Neural cell (in vitro differentiated cells): Measurements from ENCODE around the gene FCMR. TPM values are rescaled to one million over a fixed set of nuclear protein-coding genes. Genes with fewer than 3 reads are reported as not detected.

Source experiments
- H2AFZ ChIP-seq: fragments of 200-600, 300-800 bp; sonication (generic), shearing (Covaris generic); 2 replicates; pipeline ENCODE4 v1.6.0; 2014; ENCODE audit warnings: low read depth, mild to moderate bottlenecking, antibody characterized with exemption, low read length, moderate library complexity
- H3F3A ChIP-seq: fragments of 200-600 bp; shearing (Covaris generic); 2 replicates; pipeline ENCODE4 v1.6.1; 2016; ENCODE audit warnings: mild to moderate bottlenecking, moderate library complexity, mixed read lengths, antibody characterized with exemption, low read length; ENCODE audit not compliant: insufficient read depth, poor library complexity, severe bottlenecking
- H3K27ac ChIP-seq: fragments of 200-600, 300-800 bp; sonication (generic), shearing (Covaris generic); 2 replicates; pipeline ENCODE4 v1.5.1; 2014; ENCODE audit warnings: mild to moderate bottlenecking, low read length, moderate library complexity
- H3K27me3 ChIP-seq: fragments of 300-800, 200-600 bp; sonication (generic), shearing (Covaris generic); 2 replicates; pipeline ENCODE4 v1.6.0; 2014; ENCODE audit warnings: mild to moderate bottlenecking, low read depth, low read length, moderate library complexity; ENCODE audit not compliant: insufficient read depth
- H3K36me3 ChIP-seq: fragments of 300-800, 200-600 bp; sonication (generic), shearing (Covaris generic); 2 replicates; pipeline ENCODE4 v1.5.1; 2014; ENCODE audit warnings: mild to moderate bottlenecking, antibody characterized with exemption, low read length, moderate library complexity; ENCODE audit not compliant: insufficient read depth
- H3K4me2 ChIP-seq: fragments of 300-800, 200-600 bp; sonication (generic), shearing (Covaris generic); 2 replicates; pipeline ENCODE4 v1.6.0; 2014; ENCODE audit warnings: mild to moderate bottlenecking, low read length
- H3K4me3 ChIP-seq: fragments of 300-800, 200-600 bp; sonication (generic), shearing (Covaris generic); 2 replicates; pipeline ENCODE4 v1.5.1; 2014; ENCODE audit warnings: mild to moderate bottlenecking, low read length, moderate library complexity
- H3K79me2 ChIP-seq: fragments of 200-600 bp; shearing (Covaris generic); replicated peaks from 2 replicates; pipeline ENCODE4 v1.6.0; 2014; ENCODE audit warnings: mild to moderate bottlenecking, low read length, moderate library complexity; ENCODE audit not compliant: insufficient read depth
- H3K9ac ChIP-seq: fragments of 300-800, 200-600 bp; sonication (generic), shearing (Covaris generic); 2 replicates; pipeline ENCODE4 v1.6.1; 2016; ENCODE audit warnings: mild to moderate bottlenecking, low read length, mixed read lengths
- H3K9me2 ChIP-seq: fragments of 200-600 bp; shearing (Covaris generic); 2 replicates; pipeline ENCODE4 v1.6.1; 2016; ENCODE audit warnings: mild to moderate bottlenecking, low read length, mixed read lengths; ENCODE audit not compliant: insufficient read depth
- H3K9me3 ChIP-seq: fragments of 200-600, 300-800 bp; sonication (generic), shearing (Covaris generic); 2 replicates; pipeline ENCODE4 v1.6.1; 2016; ENCODE audit warnings: mild to moderate bottlenecking, mixed run types, low read length, moderate library complexity, mixed read lengths
- H4K20me1 ChIP-seq: fragments of 200-600 bp; shearing (Covaris generic); 2 replicates; pipeline ENCODE4 v1.6.1; 2016; ENCODE audit warnings: mild to moderate bottlenecking, mixed run types; ENCODE audit not compliant: insufficient read depth
- CTCF ChIP-seq: fragments of 450-650 bp; IDR thresholded peaks from 2 replicates; pipeline ENCODE4 v1.5.1; 2014; ENCODE audit warnings: antibody characterized with exemption, mild to moderate bottlenecking, moderate library complexity; ENCODE audit not compliant: poor library complexity, severe bottlenecking
- EP300 ChIP-seq: fragments of 450-650 bp; conservative IDR thresholded peaks from 2 replicates; pipeline ENCODE4 v1.6.1; 2014; ENCODE audit warnings: antibody characterized with exemption, mild to moderate bottlenecking, moderate library complexity; ENCODE audit not compliant: poor library complexity, severe bottlenecking
- EZH2 ChIP-seq: fragments of 200-600, 300-800 bp; shearing (Covaris generic), sonication (generic); IDR thresholded peaks from 2 replicates; pipeline ENCODE4 v1.6.1; 2014; ENCODE audit warnings: antibody characterized with exemption, low read length, borderline replicate concordance, mild to moderate bottlenecking; ENCODE audit not compliant: insufficient read depth, poor library complexity, severe bottlenecking
- MXI1 ChIP-seq: fragments of 450-650 bp; conservative IDR thresholded peaks from 2 replicates; pipeline ENCODE4 v1.6.1; 2014; ENCODE audit warnings: antibody characterized with exemption, mild to moderate bottlenecking; ENCODE audit not compliant: poor library complexity, severe bottlenecking
- POLR2AphosphoS5 ChIP-seq: IDR thresholded peaks from 2 replicates; pipeline ENCODE4 v1.6.1; 2012
- RAD21 ChIP-seq: fragments of 450-650 bp; conservative IDR thresholded peaks from 2 replicates; pipeline ENCODE4 v1.6.1; 2014; ENCODE audit warnings: antibody characterized with exemption, mild to moderate bottlenecking, moderate library complexity
- REST ChIP-seq: IDR thresholded peaks from 2 replicates; pipeline ENCODE4 v1.6.1; 2012; ENCODE audit warnings: borderline replicate concordance
- SMC3 ChIP-seq: fragments of 450-650 bp; conservative IDR thresholded peaks from 2 replicates; pipeline ENCODE4 v1.6.1; 2014; ENCODE audit warnings: antibody characterized with exemption, mild to moderate bottlenecking, moderate library complexity; ENCODE audit not compliant: poor library complexity
- TAF1 ChIP-seq: IDR thresholded peaks from 2 replicates; pipeline ENCODE4 v1.6.1; 2012; ENCODE audit warnings: low read depth
- polyA plus RNA-seq: library from polyadenylated mRNA; depleted of rRNA; stranded (reverse); fragments of >200 nt; gene quantifications from 2 replicates; pipeline ENCODE4 v1.2.3, GENCODE V29; 2014

Gene FCMR
- polyA plus RNA-seq, 1 donor from 2014 or later, result not detected

GRCh38 chr1:206909161-206909882, 12.4 kb downstream of the FCMR start:
- Histone ChIP-seq H3K79me2 (no peaks in the 10 kb centered on the region), H4K20me1 (no peaks in the 10 kb centered on the region), H3F3A (no peaks in the 10 kb centered on the region), H3K9me2 (no peaks in the 10 kb centered on the region), H3K4me3 (peak overlapping the region; percentile 79), H2AFZ (no peak overlapping the region), H3K27me3 (peaks cover 39% of the 10 kb centered on the region), H3K4me2 (peak overlapping the region; percentile 60), H3K9ac (peak overlapping the region; percentile 24), H3K9me3 (no peaks in the 10 kb centered on the region), H3K36me3 (no peaks in the 10 kb centered on the region), H3K27ac (no peak overlapping the region)
- no peak for TF ChIP-seq TAF1
- peak; percentile 19 for TF ChIP-seq POLR2AphosphoS5
- TF ChIP-seq RAD21, result no peak
- TF ChIP-seq SMC3, result peak; percentile 15
- TF ChIP-seq REST, result peak; percentile 11
- no peak for TF ChIP-seq EP300
- TF ChIP-seq CTCF, result peak; percentile 18
- TF ChIP-seq MXI1, result no peak
- TF ChIP-seq EZH2, result no peak

- H3K9me2 ChIP-seq, result no peaks in the 10 kb centered on the region
- H3K9ac ChIP-seq, result no peak overlapping the region
- no peaks in the 10 kb centered on the region for H3K9me3 ChIP-seq
- no peak overlapping the region for H3K4me2 ChIP-seq
- no peaks in the 10 kb centered on the region for H4K20me1 ChIP-seq
- H3K79me2 ChIP-seq, result no peaks in the 10 kb centered on the region
- no peak overlapping the region for H3K27ac ChIP-seq
- TF ChIP-seq POLR2AphosphoS5 (no peak), TAF1 (no peak), EP300 (no peak), RAD21 (no peak), EZH2 (no peak), CTCF (no peak), REST (no peak), MXI1 (no peak), SMC3 (no peak)
- H3F3A ChIP-seq, result no peaks in the 10 kb centered on the region
- no peak overlapping the region for H2AFZ ChIP-seq
- no peak overlapping the region for H3K4me3 ChIP-seq
- no peaks in the 10 kb centered on the region for H3K36me3 ChIP-seq
- peaks cover 39% of the 10 kb centered on the region for H3K27me3 ChIP-seq
Measured at GRCh38 chr1:206908038-206908437, 13.7 kb downstream of the FCMR start.
